Breast epithelium (tissue), 3 donors: ENCODE data around the gene TMEM115.

Experiments
- CTCF ChIP-seq, 3 donors: fragments of 450-650 bp; IDR thresholded peaks; one replicate each; pipeline ENCODE4 v1.5.1; 2016 to 2017; ENCODE audit warnings: antibody characterized with exemption in 3 of 3, mild to moderate bottlenecking in 3 of 3, moderate library complexity in 3 of 3
- POLR2A ChIP-seq: fragments of 450-650 bp; IDR thresholded peaks from one replicate; pipeline ENCODE4 v1.6.1; 2016; ENCODE audit warnings: antibody characterized with exemption, mild to moderate bottlenecking, moderate library complexity
- POLR2AphosphoS5 ChIP-seq, 3 donors: sonication (generic); formaldehyde crosslinking; IDR thresholded peaks; one replicate each; pipeline ENCODE4 v1.6.1; 2017; ENCODE audit warnings: antibody characterized with exemption in 3 of 3

GRCh38 chr3:50372349-50372748, 13.0 kb upstream of the TMEM115 start:
- no peak for TF ChIP-seq CTCF (IDR thresholded peaks at IDR 0.05)
- no peak for TF ChIP-seq POLR2A
- TF ChIP-seq POLR2AphosphoS5 (IDR thresholded peaks at IDR 0.05): no peak
